Vagina (tissue), 2 donors: Measurements from ENCODE around the gene INSYN2A. TPM values are rescaled to one million over a fixed set of nuclear protein-coding genes. Genes with fewer than 3 reads are reported as not detected.

ENCODE experiments used
- DNase-seq, 2 donors: peaks; one replicate each; pipeline ENCODE4 v3.0.0-alpha.2; 2017; ENCODE audit errors: extremely low spot score in 2 of 2
- H3K27ac ChIP-seq: fragments of 200-600 bp; sonication (generic); one replicate; pipeline ENCODE4 v1.5.1; 2019
- H3K27me3 ChIP-seq: fragments of 200-600 bp; sonication (generic); one replicate; pipeline ENCODE4 v1.5.1; 2019
- H3K36me3 ChIP-seq, 2 donors: fragments of 200-600 bp; sonication (generic); one replicate each; pipeline ENCODE4 v1.5.1; 2017 to 2019
- H3K4me1 ChIP-seq: fragments of 200-600 bp; sonication (generic); one replicate; pipeline ENCODE4 v1.5.1; 2019
- H3K4me3 ChIP-seq, 2 donors: fragments of 200-600 bp; sonication (generic); 1 replicate in 1 of 2; 2 replicates in 1 of 2; pipeline ENCODE4 v1.5.1; 2016 to 2019
- H3K9me3 ChIP-seq: fragments of 200-600 bp; sonication (generic); one replicate; pipeline ENCODE4 v1.5.1; 2019
- CTCF ChIP-seq, 3 experiments: fragments of 450-650 bp in 2 of 3; fragments of 200-600 bp in 1 of 3; sonication (generic) in 1 of 3; IDR thresholded peaks; one replicate each; pipeline ENCODE4 v1.5.1; 2017 to 2019; ENCODE audit warnings: antibody characterized with exemption in 3 of 3, mild to moderate bottlenecking in 2 of 3, moderate library complexity in 2 of 3
- POLR2A ChIP-seq, 2 donors: fragments of 450-650 bp; IDR thresholded peaks; one replicate each; pipeline ENCODE4 v1.6.1; 2017; ENCODE audit warnings: antibody characterized with exemption in 2 of 2, mild to moderate bottlenecking in 2 of 2, moderate library complexity in 2 of 2
- POLR2AphosphoS5 ChIP-seq, 2 donors: sonication (generic); formaldehyde crosslinking; IDR thresholded peaks; one replicate each; pipeline ENCODE4 v1.9.0; 2017; ENCODE audit warnings: antibody characterized with exemption in 2 of 2, mild to moderate bottlenecking in 2 of 2, low read depth in 1 of 2; ENCODE audit not compliant: insufficient read depth in 1 of 2
- intact Hi-C: fragments of 100-400 bp; cut with DNase I; formaldehyde crosslinking; loops from one replicate; pipeline ENCODE4 v1.15.1; 2023
- total RNA-seq: library from RNA; depleted of rRNA; stranded (reverse); fragments of >200 nt; gene quantifications from one replicate; pipeline ENCODE4 v1.2.3, GENCODE V29; 2016

Gene INSYN2A
- total RNA-seq, 1 donor from 2014 or later = 0.25 TPM

- Histone ChIP-seq H3K27me3 (no peaks in the 10 kb centered on the region), H3K9me3 (no peaks in the 10 kb centered on the region), H3K4me3 (no peak overlapping the region), H3K36me3 (no peaks in the 10 kb centered on the region), H3K27ac (no peak overlapping the region), H3K4me1 (peaks cover 5% of the 10 kb centered on the region)
- DNase-seq = no peak
- no peak for TF ChIP-seq CTCF (IDR thresholded peaks at IDR 0.05)
- no peak for TF ChIP-seq POLR2A (IDR thresholded peaks at IDR 0.05)
- no peak for TF ChIP-seq POLR2AphosphoS5 (IDR thresholded peaks at IDR 0.05; ENCODE audit: insufficient read depth in 1 of 2, low read depth in 1 of 2)
- intact Hi-C loops = no loop called here
These were observed 44.3 kb downstream of the INSYN2A start for GRCh38 chr10:127151981-127152699.

- DNase-seq = no peak
- no peaks in the 10 kb centered on the region for H3K9me3 ChIP-seq
- no peaks in the 10 kb centered on the region for H3K36me3 ChIP-seq
- no peaks in the 10 kb centered on the region for H3K4me1 ChIP-seq
- H3K27me3 ChIP-seq = no peaks in the 10 kb centered on the region
- H3K27ac ChIP-seq = no peak overlapping the region
- intact Hi-C loops = no loop called here
- TF ChIP-seq POLR2A (IDR thresholded peaks at IDR 0.05) = no peak
- no peak for TF ChIP-seq CTCF (IDR thresholded peaks at IDR 0.05)
- TF ChIP-seq POLR2AphosphoS5 (IDR thresholded peaks at IDR 0.05; ENCODE audit: insufficient read depth in 1 of 2, low read depth in 1 of 2) = no peak
- H3K4me3 ChIP-seq = no peak overlapping the region
These were observed 44.9 kb downstream of the INSYN2A start for GRCh38 chr10:127151541-127151940.

GRCh38 chr10:127150136-127150535 lies 46.3 kb downstream of the INSYN2A start:
- no peaks in the 10 kb centered on the region for H3K4me1 ChIP-seq
- intact Hi-C loops = no loop called here

GRCh38 chr10:127149501-127150081 lies 46.8 kb downstream of the INSYN2A start:
- TF ChIP-seq CTCF (IDR thresholded peaks at IDR 0.05) = no peak
- no peak for TF ChIP-seq POLR2AphosphoS5 (IDR thresholded peaks at IDR 0.05; ENCODE audit: insufficient read depth in 1 of 2, low read depth in 1 of 2)
- TF ChIP-seq POLR2A (IDR thresholded peaks at IDR 0.05) = no peak
- Histone ChIP-seq H3K27me3 (no peaks in the 10 kb centered on the region), H3K4me3 (no peak overlapping the region), H3K9me3 (no peaks in the 10 kb centered on the region), H3K36me3 (no peaks in the 10 kb centered on the region), H3K4me1 (no peaks in the 10 kb centered on the region), H3K27ac (no peak overlapping the region)
- no peak for DNase-seq
- intact Hi-C loops = no loop called here

More at GRCh38 chr10:127150136-127150535, 46.3 kb downstream of the INSYN2A start:
- TF ChIP-seq POLR2AphosphoS5 (IDR thresholded peaks at IDR 0.05; ENCODE audit: insufficient read depth in 1 of 2, low read depth in 1 of 2) (no peak), POLR2A (IDR thresholded peaks at IDR 0.05) (no peak), CTCF (IDR thresholded peaks at IDR 0.05) (no peak)
- Histone ChIP-seq H3K4me3 (no peak overlapping the region), H3K27me3 (no peaks in the 10 kb centered on the region), H3K27ac (no peak overlapping the region), H3K9me3 (no peaks in the 10 kb centered on the region), H3K36me3 (no peaks in the 10 kb centered on the region)
- DNase-seq = no peak

- H3K27ac ChIP-seq = no peak overlapping the region
These were observed 47.5 kb downstream of the INSYN2A start for GRCh38 chr10:127148933-127149220.

More at GRCh38 chr10:127148933-127149220, 47.5 kb downstream of the INSYN2A start:
- DNase-seq = no peak
- Histone ChIP-seq H3K4me3 (no peak overlapping the region), H3K36me3 (no peaks in the 10 kb centered on the region), H3K9me3 (no peaks in the 10 kb centered on the region), H3K4me1 (no peaks in the 10 kb centered on the region), H3K27me3 (no peaks in the 10 kb centered on the region)
- intact Hi-C loops = no loop called here
- no peak for TF ChIP-seq CTCF (IDR thresholded peaks at IDR 0.05)
- TF ChIP-seq POLR2AphosphoS5 (IDR thresholded peaks at IDR 0.05; ENCODE audit: insufficient read depth in 1 of 2, low read depth in 1 of 2) = no peak
- no peak for TF ChIP-seq POLR2A (IDR thresholded peaks at IDR 0.05)
